ENCODE data around the gene MAPT. TPM values are rescaled to one million over a fixed set of nuclear protein-coding genes. Genes with fewer than 3 reads are reported as not detected.

Gene MAPT
- total and polyA plus RNA-seq, 4 donors = 0.27 to 3.8 (median 1.8) TPM

DNA sequence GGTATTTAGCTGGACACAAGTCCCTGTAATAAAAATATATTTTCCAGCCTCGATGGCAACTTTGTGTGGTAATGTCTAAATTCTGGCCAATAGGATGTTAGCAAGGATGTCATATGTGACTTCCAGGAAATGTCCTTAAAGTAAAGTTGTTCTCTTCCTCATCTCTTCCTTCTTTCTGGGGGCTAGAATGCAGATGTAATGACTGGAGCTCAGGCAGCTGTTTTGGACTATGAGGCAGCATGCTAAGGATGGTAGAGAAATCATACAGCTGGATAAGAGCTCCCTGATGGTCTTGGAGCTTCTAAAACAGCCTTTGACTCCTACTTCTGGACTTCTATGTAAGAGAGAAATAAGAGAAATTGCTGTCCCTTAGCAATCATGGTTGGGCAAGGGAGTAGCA, 16.9 kb upstream of the MAPT start:
- no peak for ATAC-seq (ENCODE audit: insufficient read depth, low FRiP score)
- Histone ChIP-seq H3K27me3 (ENCODE audit: control insufficient read depth in 3 of 3, insufficient read depth in 3 of 3, low read length in 2 of 3) (peaks cover 0 to 8% (median 0%) of the 10 kb centered on the region in 3 donors), H3K36me3 (ENCODE audit: control insufficient read depth in 4 of 4, insufficient read depth in 4 of 4, low read length in 4 of 4) (no peaks in the 10 kb centered on the region), H3K27ac (ENCODE audit: low read depth in 1 of 2, low read length in 1 of 2) (no peak overlapping the region), H3K4me3 (no peak overlapping the region), H3K9ac (ENCODE audit: insufficient read depth in 1 of 2, low read length in 2 of 2) (no peak overlapping the region), H3K4me1 (ENCODE audit: control insufficient read depth in 5 of 5, insufficient read depth in 5 of 5, low read length in 5 of 5) (no peaks in the 10 kb centered on the region), H3K9me3 (ENCODE audit: control insufficient read depth in 4 of 4, insufficient read depth in 3 of 4, low read length in 3 of 4) (peaks cover 0 to 4% (median 0%) of the 10 kb centered on the region in 4 donors)
- TF ChIP-seq, protein P1, sequence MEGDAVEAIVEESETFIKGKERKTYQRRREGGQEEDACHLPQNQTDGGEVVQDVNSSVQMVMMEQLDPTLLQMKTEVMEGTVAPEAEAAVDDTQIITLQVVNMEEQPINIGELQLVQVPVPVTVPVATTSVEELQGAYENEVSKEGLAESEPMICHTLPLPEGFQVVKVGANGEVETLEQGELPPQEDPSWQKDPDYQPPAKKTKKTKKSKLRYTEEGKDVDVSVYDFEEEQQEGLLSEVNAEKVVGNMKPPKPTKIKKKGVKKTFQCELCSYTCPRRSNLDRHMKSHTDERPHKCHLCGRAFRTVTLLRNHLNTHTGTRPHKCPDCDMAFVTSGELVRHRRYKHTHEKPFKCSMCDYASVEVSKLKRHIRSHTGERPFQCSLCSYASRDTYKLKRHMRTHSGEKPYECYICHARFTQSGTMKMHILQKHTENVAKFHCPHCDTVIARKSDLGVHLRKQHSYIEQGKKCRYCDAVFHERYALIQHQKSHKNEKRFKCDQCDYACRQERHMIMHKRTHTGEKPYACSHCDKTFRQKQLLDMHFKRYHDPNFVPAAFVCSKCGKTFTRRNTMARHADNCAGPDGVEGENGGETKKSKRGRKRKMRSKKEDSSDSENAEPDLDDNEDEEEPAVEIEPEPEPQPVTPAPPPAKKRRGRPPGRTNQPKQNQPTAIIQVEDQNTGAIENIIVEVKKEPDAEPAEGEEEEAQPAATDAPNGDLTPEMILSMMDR (IDR thresholded peaks at IDR 0.05; ENCODE audit: control extremely low read depth, extremely low read depth) = no peak
- WGBS, 2 donors = 80 to 85% methylated on average over 1 of the region's 1 CpG
- no peak for DNase-seq

DNA sequence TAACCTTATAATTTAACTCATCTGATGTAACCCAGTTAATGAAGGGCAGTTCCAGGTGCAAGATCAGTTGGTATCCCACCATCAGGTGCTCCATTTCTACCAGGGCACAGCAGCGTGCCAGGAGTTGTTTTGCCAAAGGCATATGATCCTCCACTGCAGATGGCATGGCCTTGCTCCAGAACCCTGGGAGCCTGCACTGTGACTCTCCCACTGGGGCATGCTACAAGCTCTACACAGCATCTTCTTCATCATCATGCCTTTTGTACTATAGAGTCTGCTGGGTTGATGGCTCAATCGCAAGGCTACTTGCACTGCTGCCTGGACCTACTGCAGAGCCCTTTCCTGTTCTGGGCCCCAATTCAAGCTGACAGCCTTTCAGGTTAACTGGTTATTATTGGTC, 11.3 kb upstream of the MAPT start:
- no peak for DNase-seq
- no peaks in the 10 kb centered on the region for H3K36me3 ChIP-seq (ENCODE audit: control insufficient read depth in 4 of 4, insufficient read depth in 4 of 4, low read length in 4 of 4)
- H3K4me3 ChIP-seq = no peak overlapping the region
- TF ChIP-seq, protein P1 (IDR thresholded peaks at IDR 0.05; ENCODE audit: control extremely low read depth, extremely low read depth) = no peak
- H3K9ac ChIP-seq (ENCODE audit: insufficient read depth in 1 of 2, low read length in 2 of 2) = no peak overlapping the region
- no peak overlapping the region for H3K27ac ChIP-seq (ENCODE audit: low read depth in 1 of 2, low read length in 1 of 2)
- peaks cover 0 to 3% (median 0%) of the 10 kb centered on the region in 3 donors for H3K27me3 ChIP-seq (ENCODE audit: control insufficient read depth in 3 of 3, insufficient read depth in 3 of 3, low read length in 2 of 3)
- no peak for ATAC-seq (ENCODE audit: insufficient read depth, low FRiP score)
- H3K9me3 ChIP-seq (ENCODE audit: control insufficient read depth in 4 of 4, insufficient read depth in 3 of 4, low read length in 3 of 4) = peaks cover 0 to 6% (median 2%) of the 10 kb centered on the region in 4 donors
- WGBS, 2 donors = 92 to 100% methylated on average over 2 of the region's 2 CpGs
- no peaks in the 10 kb centered on the region for H3K4me1 ChIP-seq (ENCODE audit: control insufficient read depth in 5 of 5, insufficient read depth in 5 of 5, low read length in 5 of 5)

DNA sequence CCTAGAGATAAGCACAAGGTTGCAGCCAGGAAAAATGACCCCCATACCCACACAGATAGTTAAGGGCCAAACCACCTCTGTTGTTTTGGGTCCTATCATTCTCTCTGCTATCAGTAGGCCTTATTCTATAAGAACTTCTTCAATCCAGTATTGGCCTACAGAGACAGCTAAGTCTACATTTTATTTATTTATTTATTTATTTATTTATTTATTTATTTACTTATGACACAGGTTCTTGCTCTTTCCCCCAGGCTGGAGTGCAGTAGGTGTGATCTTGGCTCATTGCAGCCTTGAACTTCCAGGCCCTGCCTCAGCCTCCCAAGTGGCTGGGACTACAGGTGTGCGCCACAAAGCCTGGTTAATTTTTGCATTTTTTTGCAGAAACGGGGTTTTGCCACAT, 7.5 kb upstream of the MAPT start:
- 89 to 91% methylated on average over 2 of the region's 2 CpGs for WGBS, 2 donors
- H3K27me3 ChIP-seq (ENCODE audit: control insufficient read depth in 3 of 3, insufficient read depth in 3 of 3, low read length in 2 of 3) = peaks cover 0 to 3% (median 2%) of the 10 kb centered on the region in 3 donors
- H3K4me3 ChIP-seq = no peak overlapping the region
- H3K36me3 ChIP-seq (ENCODE audit: control insufficient read depth in 4 of 4, insufficient read depth in 4 of 4, low read length in 4 of 4) = no peaks in the 10 kb centered on the region
- DNase-seq (no peak), ATAC-seq (ENCODE audit: insufficient read depth, low FRiP score) (no peak)
- TF ChIP-seq, protein P1 (IDR thresholded peaks at IDR 0.05; ENCODE audit: control extremely low read depth, extremely low read depth) = no peak
- no peak overlapping the region for H3K9ac ChIP-seq (ENCODE audit: insufficient read depth in 1 of 2, low read length in 2 of 2)
- H3K4me1 ChIP-seq (ENCODE audit: control insufficient read depth in 5 of 5, insufficient read depth in 5 of 5, low read length in 5 of 5) = no peaks in the 10 kb centered on the region
- H3K27ac ChIP-seq (ENCODE audit: low read depth in 1 of 2, low read length in 1 of 2) = no peak overlapping the region
- peaks cover 0 to 6% (median 2%) of the 10 kb centered on the region in 4 donors for H3K9me3 ChIP-seq (ENCODE audit: control insufficient read depth in 4 of 4, insufficient read depth in 3 of 4, low read length in 3 of 4)

DNA sequence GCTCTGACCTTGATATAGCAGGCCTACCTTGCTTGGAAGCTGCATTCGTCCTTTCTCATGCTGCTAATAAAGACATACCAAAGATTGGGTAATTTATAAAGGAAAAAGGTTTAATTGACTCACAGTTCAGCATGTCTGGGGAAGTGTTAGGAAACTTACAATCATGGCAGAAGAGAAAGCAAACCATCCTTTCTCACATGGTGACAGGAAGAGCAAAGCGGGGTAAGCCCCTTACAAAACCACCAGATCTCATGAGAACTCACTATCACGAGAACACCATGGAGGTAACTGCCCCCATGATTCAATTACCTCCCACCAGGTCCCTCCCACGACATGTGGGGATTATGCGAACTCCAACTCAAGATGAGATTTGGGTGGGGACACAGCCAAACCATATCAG, 6.0 kb upstream of the MAPT start:
- Histone ChIP-seq H3K27ac (ENCODE audit: low read depth in 1 of 2, low read length in 1 of 2) (no peak overlapping the region), H3K4me1 (ENCODE audit: control insufficient read depth in 5 of 5, insufficient read depth in 5 of 5, low read length in 5 of 5) (no peaks in the 10 kb centered on the region), H3K9ac (ENCODE audit: insufficient read depth in 1 of 2, low read length in 2 of 2) (no peak overlapping the region), H3K4me3 (no peak overlapping the region), H3K36me3 (ENCODE audit: control insufficient read depth in 4 of 4, insufficient read depth in 4 of 4, low read length in 4 of 4) (no peaks in the 10 kb centered on the region), H3K9me3 (ENCODE audit: control insufficient read depth in 4 of 4, insufficient read depth in 3 of 4, low read length in 3 of 4) (peaks cover 0 to 6% (median 2%) of the 10 kb centered on the region in 4 donors), H3K27me3 (ENCODE audit: control insufficient read depth in 3 of 3, insufficient read depth in 3 of 3, low read length in 2 of 3) (peaks cover 0 to 8% (median 3%) of the 10 kb centered on the region in 3 donors)
- 52 to 54% methylated on average over 5 of the region's 5 CpGs for WGBS, 2 donors
- TF ChIP-seq, protein P1 (IDR thresholded peaks at IDR 0.05; ENCODE audit: control extremely low read depth, extremely low read depth) = no peak
- ATAC-seq (ENCODE audit: insufficient read depth, low FRiP score) (no peak), DNase-seq (no peak)

Data from lung (tissue), 12 donors.